IMR-90 (cell line): Measurements from ENCODE around the gene HCRTR1. TPM values are rescaled to one million over a fixed set of nuclear protein-coding genes. Genes with fewer than 3 reads are reported as not detected.

Source experiments
- ATAC-seq: fragments of 200-7000 bp; cut with Tn5 transposase; 2 replicates; pipeline ENCODE4 v1.9.1; 2020; ENCODE audit warnings: low read depth, mild to moderate bottlenecking, moderate library complexity
- BruUV-seq: library from RNA; stranded (reverse); fragments of 400-500 nt; replicated peaks from 2 replicates; lab custom pipeline; 2021; lab: Mats Ljungman, UMichigan
- CTCF ChIA-PET: fragments of 300-600 bp; formaldehyde crosslinking; extraction: SDS; loops from one replicate; lab custom pipeline; 2021; ENCODE audit warnings: antibody characterized with exemption; lab: Yijun Ruan, JAX
- POLR2A ChIA-PET: fragments of 300-600 bp; sonication (Branson Sonifier 250); formaldehyde crosslinking; loops from one replicate; lab custom pipeline; 2022; ENCODE audit warnings: antibody characterized with exemption; ENCODE audit not compliant: unreplicated experiment; lab: Charles Lee
- DNase-seq: peaks from one replicate; pipeline ENCODE4 v3.0.0; 2013
- H2AFZ ChIP-seq: replicated peaks from 2 replicates; pipeline ENCODE3; 2013; ENCODE audit warnings: low read length, mild to moderate bottlenecking; ENCODE audit not compliant: poor library complexity
- H2AK5ac ChIP-seq: 2 replicates; pipeline ENCODE4 v1.6.1; 2013; ENCODE audit warnings: low read depth, low read length, inconsistent platforms
- H2AK9ac ChIP-seq: replicated peaks from 2 replicates; pipeline ENCODE3; 2013; ENCODE audit warnings: mild to moderate bottlenecking, low read depth, low read length, moderate library complexity; ENCODE audit not compliant: poor library complexity
- H2BK120ac ChIP-seq: 2 replicates; pipeline ENCODE4 v1.6.1; 2013; ENCODE audit warnings: low read depth, low read length, inconsistent platforms
- H2BK15ac ChIP-seq: 3 replicates; pipeline ENCODE4 v1.6.1; 2013; ENCODE audit warnings: low read depth, low read length, inconsistent platforms
- H2BK20ac ChIP-seq: 2 replicates; pipeline ENCODE4 v1.6.1; 2013; ENCODE audit warnings: low read depth, mild to moderate bottlenecking, inconsistent platforms, low read length, moderate library complexity
- H2BK5ac ChIP-seq: 2 replicates; pipeline ENCODE4 v1.6.1; 2013; ENCODE audit warnings: mild to moderate bottlenecking, low read depth, low read length, inconsistent platforms; ENCODE audit not compliant: poor library complexity, severe bottlenecking
- H3K14ac ChIP-seq: replicated peaks from 2 replicates; pipeline ENCODE4 v1.6.1; 2013; ENCODE audit warnings: low read depth, low read length, inconsistent platforms
- H3K18ac ChIP-seq: 2 replicates; pipeline ENCODE4 v1.6.1; 2013; ENCODE audit warnings: low read depth, low read length, control low read depth
- H3K23ac ChIP-seq: 2 replicates; pipeline ENCODE4 v1.6.1; 2013; ENCODE audit warnings: low read depth, low read length, inconsistent platforms
- H3K27ac ChIP-seq: 2 replicates; pipeline ENCODE4 v1.5.1; 2013; ENCODE audit warnings: mild to moderate bottlenecking, control low read depth, low read length; ENCODE audit not compliant: insufficient read depth
- H3K27me3 ChIP-seq: 2 replicates; pipeline ENCODE4 v1.6.1; 2013; ENCODE audit warnings: low read length; ENCODE audit not compliant: control insufficient read depth, insufficient read depth
- H3K36me3 ChIP-seq: 2 replicates; pipeline ENCODE4 v1.6.1; 2013; ENCODE audit warnings: low read length, mixed read lengths; ENCODE audit not compliant: control insufficient read depth, insufficient read depth
- H3K4ac ChIP-seq: 2 replicates; pipeline ENCODE4 v1.6.1; 2013; ENCODE audit warnings: low read depth, low read length, inconsistent platforms
- H3K4me1 ChIP-seq: 2 replicates; pipeline ENCODE4 v1.6.1; 2013; ENCODE audit warnings: low read length, mixed read lengths; ENCODE audit not compliant: control insufficient read depth, insufficient read depth
- H3K4me2 ChIP-seq: 2 replicates; pipeline ENCODE4 v1.6.1; 2013; ENCODE audit warnings: low read depth, mild to moderate bottlenecking, control low read depth, low read length, moderate library complexity
- H3K4me3 ChIP-seq: 2 replicates; pipeline ENCODE4 v1.5.1; 2013; ENCODE audit warnings: low read depth, mild to moderate bottlenecking, control low read depth, low read length, moderate library complexity; ENCODE audit not compliant: insufficient read depth
- H3K56ac ChIP-seq: 2 replicates; pipeline ENCODE4 v1.6.1; 2013; ENCODE audit warnings: low read length, inconsistent platforms; ENCODE audit not compliant: insufficient read depth; ENCODE audit errors: extremely low read depth
- H3K79me1 ChIP-seq, 2 experiments: 2 replicates each; pipeline ENCODE4 v1.6.1; 2013; ENCODE audit warnings: low read length in 2 of 2, inconsistent platforms in 1 of 2, low read depth in 1 of 2
- H3K9ac ChIP-seq: 2 replicates; pipeline ENCODE4 v1.6.1; 2013; ENCODE audit warnings: low read depth, low read length, control low read depth
- H3K9me1 ChIP-seq: 2 replicates; pipeline ENCODE4 v1.6.1; 2013; ENCODE audit warnings: low read length, inconsistent platforms; ENCODE audit not compliant: insufficient read depth
- H3K9me3 ChIP-seq: 2 replicates; pipeline ENCODE4 v1.6.1; 2013; ENCODE audit warnings: low read length; ENCODE audit not compliant: control insufficient read depth, insufficient read depth
- H4K20me1 ChIP-seq: 2 replicates; pipeline ENCODE4 v1.6.1; 2013; ENCODE audit warnings: low read length, inconsistent platforms; ENCODE audit not compliant: insufficient read depth
- H4K5ac ChIP-seq: 2 replicates; pipeline ENCODE4 v1.6.1; 2013; ENCODE audit warnings: mild to moderate bottlenecking, low read depth, low read length, control low read depth
- H4K8ac ChIP-seq, 2 experiments: 2 replicates each; pipeline ENCODE4 v1.6.1; 2013; ENCODE audit warnings: low read depth in 2 of 2, low read length in 2 of 2, control low read depth in 1 of 2, inconsistent platforms in 1 of 2
- H4K91ac ChIP-seq: 2 replicates; pipeline ENCODE4 v1.6.1; 2013; ENCODE audit warnings: low read depth, low read length, inconsistent platforms; ENCODE audit not compliant: insufficient read depth
- BHLHE40 ChIP-seq: fragments of 150-350 bp; IDR thresholded peaks from 2 replicates; pipeline ENCODE4 v1.6.1; 2016; ENCODE audit warnings: mild to moderate bottlenecking, low read depth, low read length
- CEBPB ChIP-seq: IDR thresholded peaks from 2 replicates; pipeline ENCODE4 v1.6.1; 2012; ENCODE audit warnings: low read depth, low read length, improper control_type of control experiment
- CHD1 ChIP-seq: IDR thresholded peaks from 2 replicates; pipeline ENCODE4 v1.6.1; 2012; ENCODE audit warnings: low read depth, low read length, improper control_type of control experiment
- CTCF ChIP-seq: conservative IDR thresholded peaks from 2 replicates; pipeline ENCODE4 v1.5.1; 2012; ENCODE audit warnings: mild to moderate bottlenecking, low read depth, low read length, improper control_type of control experiment
- MAFK ChIP-seq: IDR thresholded peaks from 2 replicates; pipeline ENCODE4 v1.6.1; 2012; ENCODE audit warnings: low read depth, low read length, improper control_type of control experiment
- MAZ ChIP-seq: IDR thresholded peaks from 2 replicates; pipeline ENCODE4 v1.6.1; 2012; ENCODE audit warnings: low read depth, mild to moderate bottlenecking, low read length, improper control_type of control experiment, moderate library complexity, borderline replicate concordance
- MXI1 ChIP-seq: IDR thresholded peaks from 2 replicates; pipeline ENCODE4 v1.6.1; 2012; ENCODE audit warnings: low read depth, mild to moderate bottlenecking, low read length, moderate library complexity, borderline replicate concordance
- RAD21 ChIP-seq: IDR thresholded peaks from 2 replicates; pipeline ENCODE4 v1.6.1; 2012; ENCODE audit warnings: low read length, improper control_type of control experiment
- RCOR1 ChIP-seq: IDR thresholded peaks from 2 replicates; pipeline ENCODE4 v1.6.1; 2012; ENCODE audit warnings: mild to moderate bottlenecking, low read length, improper control_type of control experiment; ENCODE audit not compliant: insufficient replicate concordance
- SMC3 ChIP-seq: fragments of 150-350 bp; IDR thresholded peaks from 2 replicates; pipeline ENCODE4 v1.6.1; 2016; ENCODE audit warnings: low read depth, mild to moderate bottlenecking, antibody characterized with exemption, low read length, moderate library complexity
- USF2 ChIP-seq: fragments of 150-350 bp; IDR thresholded peaks from 2 replicates; pipeline ENCODE4 v1.6.1; 2017; ENCODE audit warnings: mild to moderate bottlenecking, antibody characterized with exemption, low read length, low read depth
- WGBS, 2 experiments: methylation state at CpG; one replicate each; pipeline versions ENCODE4 v1.1.5 to v1.1.7; 2013; ENCODE audit warnings: missing lambda C conversion rate in 2 of 2; ENCODE audit not compliant: insufficient read length in 1 of 2; ENCODE audit errors: extremely low coverage in 2 of 2; 5-methylcytosine and 5-hydroxymethylcytosine counted together
- dilution Hi-C: fragments of 300-500 bp; cut with HindIII; formaldehyde crosslinking; loops from one replicate; pipeline ENCODE4 v1.14.3; 2018; ENCODE audit warnings: low sequenced_read_pairs; ENCODE audit not compliant: unreplicated experiment
- in situ Hi-C: fragments of 300-500 bp; cut with MboI; formaldehyde crosslinking; loops from 3 replicates; pipeline ENCODE4 v1.14.3; 2019; ENCODE audit warnings: low sequenced_read_pairs, inconsistent platforms, mixed read lengths
- intact Hi-C: fragments of 100-400 bp; cut with micrococcal nuclease; formaldehyde crosslinking; loops from 2 replicates; pipeline ENCODE4 v1.10.0; 2022
- polyA plus RNA-seq, 3 experiments: library from polyadenylated mRNA; depleted of rRNA; stranded (reverse); fragments of >200 nt; gene quantifications; 2 replicates each; pipeline ENCODE4 v1.2.3, GENCODE V29; 2012; ENCODE audit warnings: low replicate concordance in 1 of 3
- total RNA-seq: library from RNA; depleted of rRNA; stranded (reverse); fragments of >200 nt; gene quantifications from 2 replicates; pipeline ENCODE4 v1.2.3, GENCODE V29; 2012

The HCRTR1 gene
- total and polyA plus RNA-seq, 2 of the 4 experiments (the other 2 are of a cell fraction), result not detected

GRCh38 chr1:31576743-31577455, 40.6 kb upstream of the HCRTR1 start:
- intact Hi-C loops, result no loop called here
- Histone ChIP-seq H2BK120ac (no peak overlapping the region), H2BK15ac (no peak overlapping the region), H2BK5ac (no peak overlapping the region), H3K4me2 (no peak overlapping the region), H2AK5ac (peak overlapping the region; percentile 9; the same call in 1 of the 2 replicates), H3K36me3 (no peaks in the 10 kb centered on the region), H3K4me1 (peaks cover 29% of the 10 kb centered on the region), H3K18ac (no peak overlapping the region), H3K23ac (no peak overlapping the region), H2AK9ac (peak overlapping the region; percentile 51), H3K79me1 (no peaks in the 10 kb centered on the region), H4K8ac (no peak overlapping the region), H3K9me3 (no peaks in the 10 kb centered on the region), H3K4ac (peak overlapping the region; percentile 32; the same call in 1 of the 2 replicates), H4K20me1 (peaks cover 5% of the 10 kb centered on the region), H3K14ac (no peak overlapping the region), H3K56ac (no peak overlapping the region), H3K27ac (no peak overlapping the region), H3K27me3 (no peaks in the 10 kb centered on the region), H3K9me1 (peaks cover 11% of the 10 kb centered on the region), H3K4me3 (no peak overlapping the region), H4K91ac (peak overlapping the region; percentile 20; the same call in 1 of the 2 replicates), H4K5ac (no peak overlapping the region), H2AFZ (peak overlapping the region; percentile 62), H3K9ac (no peak overlapping the region), H2BK20ac (no peak overlapping the region; the same call in 1 of the 2 replicates)
- 93% methylated on average over 10 of the region's 27 CpGs; no CpG with 5 or more reads in 1 of the 2 experiments for WGBS, 2 experiments
- POLR2A ChIA-PET, result no interaction called here
- dilution Hi-C loops, result no loop called here
- BruUV-seq, result no TSS peak
- TF ChIP-seq MAZ (no peak), RCOR1 (no peak), USF2 (no peak), MXI1 (no peak), SMC3 (no peak), CHD1 (no peak), MAFK (no peak), BHLHE40 (no peak), CEBPB (no peak), RAD21 (no peak), CTCF (no peak)
- in situ Hi-C loops, result no loop called here
- CTCF ChIA-PET, result no interaction called here
- ATAC-seq, result no peak
- no peak for DNase-seq
